Brain pericyte (primary cell): Measurements from ENCODE around the gene OR1D5.
A peak's percentile ranks its signal among the peaks of the same experiment; 100 is the strongest.
"Not testable (repeated sequence)": the region's sequence is repeated elsewhere in the genome, so short reads cannot be mapped to it uniquely, and the experiment has no call there.

Source experiments
- DNase-seq: peaks from one replicate; pipeline ENCODE4 v3.0.0-alpha.2; 2012; ENCODE audit warnings: low read depth, low spot score

Gene OR1D5

DNA sequence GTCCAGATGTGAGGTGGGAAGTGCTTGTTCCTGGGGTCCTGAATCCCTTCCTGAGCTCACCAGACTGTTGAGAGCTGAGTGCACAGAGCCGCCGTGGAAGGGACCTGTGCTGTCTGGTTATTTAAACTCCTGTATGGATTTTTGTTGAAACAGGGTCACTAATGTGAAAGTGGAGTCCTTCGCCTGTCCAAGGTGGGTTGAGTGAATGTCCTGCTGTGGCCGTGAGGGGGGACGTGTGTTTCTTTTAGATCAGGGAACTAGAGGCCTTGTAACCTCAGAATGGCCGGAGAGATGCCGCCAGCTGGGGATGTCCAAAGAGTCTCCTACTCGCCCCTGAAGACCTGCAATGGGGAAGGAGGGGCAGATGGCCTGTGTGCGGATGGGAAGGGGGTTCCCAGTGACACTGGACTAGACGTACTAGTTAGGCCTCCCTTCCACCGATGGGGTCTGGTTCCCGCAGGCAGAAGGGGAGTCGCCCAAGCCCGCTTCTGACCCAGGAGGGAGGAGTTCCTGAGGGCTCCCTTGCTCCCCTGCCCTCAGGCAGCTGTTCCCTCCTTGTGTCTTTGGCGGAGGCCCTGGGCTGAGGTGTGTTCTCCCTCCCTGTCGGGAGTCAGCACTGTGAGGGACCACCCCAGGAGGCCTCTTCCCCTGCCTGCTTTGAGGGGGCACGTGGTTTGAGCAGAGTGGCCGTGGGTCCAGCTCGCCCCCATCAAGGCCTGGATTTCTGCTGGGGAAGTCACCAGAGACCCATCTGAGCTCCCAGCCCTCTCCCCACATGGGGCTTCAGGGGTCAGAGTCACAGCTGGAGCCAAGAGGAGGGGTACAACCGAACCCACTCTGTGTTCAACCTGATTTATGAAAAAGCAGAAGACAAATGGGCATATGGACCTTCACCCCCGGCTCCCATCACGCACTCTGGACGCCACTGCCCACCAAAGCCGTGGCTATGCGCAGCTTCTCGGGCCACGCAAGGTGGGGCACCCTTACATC lies 30.9 kb downstream of the OR1D5 start:
- no peak for DNase-seq

DNA sequence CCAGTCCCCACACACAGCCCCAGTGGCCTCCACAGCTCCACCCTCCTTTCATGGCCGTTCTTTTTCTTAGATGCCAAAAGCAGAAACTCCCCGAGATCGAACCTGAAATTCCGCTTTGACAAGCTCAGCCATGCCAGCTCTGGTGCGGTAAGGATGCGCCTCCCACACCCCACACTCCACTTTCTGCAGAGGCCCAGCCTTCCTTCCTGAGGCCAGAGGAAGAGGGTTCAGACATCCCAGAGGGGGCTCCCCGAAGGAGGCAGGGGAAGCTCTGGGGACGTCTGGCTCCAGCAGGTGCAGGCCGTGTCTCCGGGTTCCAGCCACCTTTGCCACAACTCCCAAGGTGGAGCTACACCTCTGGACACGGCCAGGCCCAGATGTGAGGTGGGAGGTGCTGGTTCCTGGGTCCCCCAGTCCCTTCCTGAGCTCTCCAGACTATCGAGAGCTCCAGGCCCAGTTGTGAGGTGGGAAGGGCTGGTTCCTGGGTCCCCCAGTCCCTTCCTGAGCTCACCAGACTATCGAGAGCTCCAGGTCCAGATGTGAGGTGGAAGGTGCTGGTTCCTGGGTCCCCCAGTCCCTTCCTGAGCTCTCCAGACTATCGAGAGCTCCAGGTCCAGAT lies 32.4 kb downstream of the OR1D5 start:
- DNase-seq = not testable (repeated sequence)

DNA sequence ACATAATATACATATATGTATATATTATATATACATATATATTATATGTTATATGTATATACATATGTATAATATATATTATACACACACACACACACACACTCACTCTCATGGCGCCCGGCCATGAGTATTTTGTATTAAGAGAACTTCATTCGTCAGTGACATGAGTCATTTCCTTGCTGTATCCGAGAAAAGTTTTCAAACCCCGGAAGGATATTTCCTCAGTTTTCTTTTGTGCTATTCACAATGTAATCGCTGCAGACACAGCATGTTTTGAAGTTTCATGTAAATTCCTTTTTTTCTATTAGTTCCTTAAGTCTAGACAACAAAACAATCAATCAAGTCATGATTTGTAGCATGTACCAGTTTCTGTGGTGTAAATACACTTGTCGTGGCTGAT lies 33.3 kb downstream of the OR1D5 start:
- peak; percentile 17 for DNase-seq

DNA sequence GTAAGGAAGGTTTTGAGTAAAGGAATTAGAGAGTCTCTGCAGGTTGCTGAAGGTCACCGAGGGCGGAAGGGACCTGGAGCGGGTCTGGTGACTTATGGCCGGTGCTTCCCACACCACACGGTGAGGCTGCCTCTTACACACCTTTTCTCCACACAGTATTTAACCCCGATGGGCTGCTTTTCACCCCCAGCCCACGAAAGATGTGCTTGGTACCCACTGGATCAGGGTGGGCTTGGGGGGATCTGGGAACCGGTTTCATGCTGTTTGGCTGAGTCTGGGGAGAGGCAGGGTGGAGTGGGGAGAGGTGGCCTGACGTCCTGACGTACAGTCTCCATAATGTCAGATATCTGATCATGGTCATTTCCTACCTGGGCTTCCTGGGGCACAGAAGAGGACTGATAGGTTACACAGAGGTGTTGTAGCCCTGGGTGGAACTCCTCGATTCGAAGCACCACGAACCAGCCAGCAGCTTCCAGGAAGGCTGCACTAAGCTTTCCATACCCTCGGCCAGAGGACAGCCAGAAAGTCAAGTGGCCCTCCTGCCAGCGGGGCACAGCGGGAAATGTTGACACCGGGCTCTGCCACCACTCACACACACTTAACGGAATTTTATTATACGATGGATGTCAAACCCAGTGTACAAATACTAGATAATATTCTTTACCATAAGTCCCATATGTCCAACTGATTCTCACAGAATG lies 34.0 kb downstream of the OR1D5 start:
- DNase-seq = no peak

DNA sequence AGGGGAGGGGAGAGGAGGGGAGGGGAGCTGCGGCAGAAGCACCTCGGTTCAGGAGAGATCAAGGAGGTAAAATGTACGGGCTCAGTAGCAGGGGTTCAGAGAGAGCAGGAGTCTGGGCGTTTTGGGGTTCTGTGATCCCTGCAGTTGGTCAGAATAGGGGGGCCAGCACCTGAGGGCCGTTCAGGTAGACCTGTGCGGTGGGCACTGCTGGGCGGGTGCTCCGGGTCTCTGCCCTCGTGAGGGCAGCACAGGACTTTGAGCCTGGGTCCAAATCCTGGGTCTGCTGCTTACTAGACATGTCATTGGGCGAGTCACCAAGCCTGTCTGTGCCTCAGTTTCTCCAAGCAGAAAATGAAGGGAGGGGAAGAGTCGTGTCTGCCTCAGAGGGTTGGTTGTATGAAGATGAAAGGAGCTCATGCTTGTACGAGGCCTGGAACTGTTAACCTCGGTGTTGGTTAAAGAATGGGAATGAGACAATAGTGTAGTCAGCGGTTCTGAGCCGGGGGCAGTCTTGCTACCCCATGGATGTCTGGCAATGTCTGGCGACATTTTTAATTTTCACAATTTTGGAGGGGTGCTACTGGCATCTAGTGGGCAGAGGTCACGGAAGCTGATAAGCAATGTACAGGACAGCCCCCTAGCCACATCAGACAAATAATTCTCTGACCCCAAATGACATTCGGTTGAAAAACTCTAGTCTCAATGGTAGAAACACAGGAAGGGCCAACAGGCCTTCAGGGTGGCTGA lies 35.4 kb downstream of the OR1D5 start:
- no peak for DNase-seq

DNA sequence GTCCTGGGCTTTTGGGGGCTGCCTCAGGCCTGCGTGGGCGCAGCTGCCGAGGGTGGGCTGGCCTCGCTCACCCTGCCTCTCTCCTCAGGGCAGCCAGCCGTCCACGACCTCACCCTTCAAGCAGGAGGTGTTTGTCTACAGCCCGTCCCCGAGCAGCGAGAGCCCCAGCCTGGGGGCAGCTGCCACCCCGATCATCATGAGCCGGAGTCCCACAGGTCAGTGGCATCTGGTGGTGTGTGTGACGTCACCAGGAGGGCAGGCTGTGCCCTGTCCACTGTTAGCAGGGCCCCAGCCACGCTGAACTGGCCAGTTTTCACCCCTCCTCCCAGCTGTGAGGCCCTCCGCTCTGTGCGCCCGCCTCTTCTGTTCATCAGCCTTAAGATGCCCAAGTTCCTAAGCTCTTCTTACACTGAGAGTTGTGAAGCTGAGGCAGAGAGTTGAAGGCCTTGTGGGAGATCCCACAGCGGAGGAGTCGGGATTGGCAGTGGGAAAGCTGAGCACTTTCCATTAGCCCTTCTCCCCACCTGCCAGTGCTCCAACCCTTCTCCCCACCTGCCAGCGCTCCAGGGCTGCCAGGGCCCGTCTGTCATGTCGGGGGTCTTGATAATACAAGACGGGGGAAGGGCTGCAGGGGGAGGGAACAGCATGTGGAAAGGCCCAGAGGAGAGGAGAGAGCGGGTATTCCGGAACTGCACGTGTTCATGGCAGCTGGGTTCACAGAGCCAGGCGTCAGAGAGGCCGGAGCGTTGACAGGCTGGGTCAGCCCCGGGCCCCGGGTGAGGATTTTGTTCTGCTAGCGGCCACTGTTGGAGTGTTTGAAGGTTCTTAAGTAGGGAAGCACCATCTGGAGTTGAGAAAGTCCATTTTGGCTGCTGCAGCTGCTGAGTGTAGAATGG lies 36.3 kb downstream of the OR1D5 start:
- no peak for DNase-seq

DNA sequence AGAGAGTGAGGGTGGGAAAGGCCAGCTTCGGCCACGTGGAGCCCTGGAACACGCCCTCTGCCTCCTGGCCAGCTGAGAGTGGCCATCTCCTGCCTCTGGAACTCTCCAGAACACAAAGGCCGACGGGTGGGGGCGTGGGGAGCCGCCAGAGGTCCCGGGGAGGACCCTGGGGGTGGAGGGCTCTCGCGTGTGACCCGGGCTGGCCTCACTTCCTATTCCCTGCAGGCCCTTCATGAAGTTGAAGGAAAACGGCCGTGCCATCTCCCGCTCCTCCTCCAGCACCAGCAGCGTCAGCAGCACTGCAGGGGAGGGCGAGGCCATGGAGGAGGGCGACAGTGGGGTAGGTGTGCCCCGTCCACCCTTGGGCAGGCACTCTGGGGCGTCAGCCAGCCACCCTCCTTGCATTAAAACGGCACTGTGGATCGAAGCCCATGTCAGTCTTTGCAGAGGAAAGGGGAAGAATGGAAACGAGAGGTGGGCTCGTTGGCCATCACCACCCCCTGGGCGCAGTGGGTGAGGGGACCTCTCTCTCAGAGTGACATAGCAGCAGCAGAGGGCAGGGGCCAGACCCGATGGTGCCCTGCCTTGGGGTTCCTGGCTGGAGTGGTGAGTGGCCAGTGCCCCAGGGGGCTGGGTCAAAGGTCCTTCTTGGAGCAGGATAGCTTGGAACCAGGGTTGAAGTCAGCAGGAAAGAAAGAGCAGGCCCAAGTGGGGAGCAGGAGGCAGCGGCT lies 37.1 kb downstream of the OR1D5 start:
- DNase-seq = no peak

DNA sequence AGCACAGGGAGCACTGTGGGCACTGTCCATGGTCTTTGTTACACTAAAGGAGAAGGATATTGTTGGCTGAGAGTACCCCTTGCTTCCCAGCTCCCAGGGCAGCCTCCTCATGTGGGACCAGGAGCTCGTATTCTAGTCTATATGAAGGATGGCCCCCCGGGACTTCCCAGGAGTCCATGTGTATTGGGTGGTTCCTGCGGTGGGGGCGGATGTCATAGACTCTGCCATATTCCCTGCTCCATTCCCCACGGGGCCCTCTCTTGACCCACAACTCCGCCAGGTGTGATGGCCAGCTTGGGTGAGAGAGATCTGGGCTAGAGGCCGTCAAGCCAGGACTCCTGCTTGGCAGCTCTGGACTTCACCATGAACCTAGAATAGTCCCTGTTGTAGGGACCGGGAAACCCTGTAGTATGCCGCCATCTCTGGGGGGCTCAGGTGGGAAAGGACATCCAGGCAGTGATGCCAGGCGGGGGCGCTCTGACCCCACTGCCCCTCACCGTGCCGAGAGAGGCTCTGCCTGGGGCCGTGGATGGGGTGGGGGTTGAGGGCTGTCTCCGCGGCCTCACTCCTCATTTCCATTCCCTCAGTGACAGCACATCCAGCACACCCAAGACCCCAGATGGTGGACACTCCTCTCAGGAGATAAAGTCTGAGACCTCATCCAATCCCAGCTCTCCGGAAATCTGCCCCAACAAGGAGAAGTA lies 37.8 kb downstream of the OR1D5 start:
- no peak for DNase-seq

DNA sequence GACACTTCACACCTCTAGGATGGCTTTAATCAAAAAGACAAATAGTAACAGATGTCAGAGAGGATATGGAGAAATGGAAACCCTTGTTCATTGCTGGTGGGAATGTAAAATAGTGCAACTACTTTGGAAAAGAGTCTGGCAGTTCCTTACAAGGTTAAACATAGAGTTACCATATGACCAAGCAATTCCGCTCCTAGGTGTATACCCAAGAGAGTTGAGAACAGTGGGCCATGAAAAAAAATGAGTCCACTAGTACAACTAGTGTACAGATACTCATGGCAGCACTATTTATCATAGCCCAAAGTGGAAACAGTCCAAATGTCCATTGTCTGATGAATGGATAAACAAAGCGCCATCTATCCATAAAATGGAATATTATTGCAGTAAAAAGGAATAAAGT lies 39.1 kb downstream of the OR1D5 start:
- DNase-seq = no peak

DNA sequence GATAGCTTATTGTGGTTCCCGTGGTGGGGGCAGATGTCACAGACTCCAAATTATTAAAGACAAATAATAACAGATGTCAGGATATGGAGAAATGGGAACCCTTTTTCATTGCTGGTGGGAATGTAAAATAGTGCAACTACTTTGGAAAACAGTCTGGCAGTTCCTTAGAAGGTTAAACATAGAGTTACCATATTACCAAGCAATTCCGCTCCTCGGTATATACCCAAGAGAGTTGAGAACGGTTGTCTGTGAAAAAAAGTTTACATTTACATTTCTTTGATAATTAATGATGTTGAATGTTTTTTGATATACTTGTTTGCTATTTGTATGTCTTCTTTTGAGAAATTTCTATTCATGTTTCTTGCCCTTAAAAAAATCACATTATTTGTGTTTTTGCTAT lies 41.2 kb downstream of the OR1D5 start:
- DNase-seq = no peak

DNA sequence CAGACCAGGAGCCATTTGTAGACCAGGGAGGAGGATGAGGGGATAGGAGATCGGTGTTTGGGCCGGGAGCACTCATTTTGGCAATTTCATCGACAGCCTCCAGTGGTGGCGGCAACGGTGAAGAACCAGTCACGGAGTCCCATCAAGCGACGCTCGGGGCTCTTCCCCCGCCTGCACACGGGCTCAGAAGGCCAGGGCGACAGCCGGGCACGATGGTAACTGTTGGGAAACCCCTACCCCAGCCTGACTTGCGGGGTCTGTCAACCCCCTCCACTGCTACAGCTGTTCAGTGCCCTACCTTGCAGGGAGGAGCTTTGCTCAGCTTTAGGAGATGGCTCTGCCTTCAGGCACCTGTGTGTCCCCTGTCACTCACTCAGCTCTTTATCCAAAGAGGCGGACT lies 43.0 kb downstream of the OR1D5 start:
- no peak for DNase-seq

DNA sequence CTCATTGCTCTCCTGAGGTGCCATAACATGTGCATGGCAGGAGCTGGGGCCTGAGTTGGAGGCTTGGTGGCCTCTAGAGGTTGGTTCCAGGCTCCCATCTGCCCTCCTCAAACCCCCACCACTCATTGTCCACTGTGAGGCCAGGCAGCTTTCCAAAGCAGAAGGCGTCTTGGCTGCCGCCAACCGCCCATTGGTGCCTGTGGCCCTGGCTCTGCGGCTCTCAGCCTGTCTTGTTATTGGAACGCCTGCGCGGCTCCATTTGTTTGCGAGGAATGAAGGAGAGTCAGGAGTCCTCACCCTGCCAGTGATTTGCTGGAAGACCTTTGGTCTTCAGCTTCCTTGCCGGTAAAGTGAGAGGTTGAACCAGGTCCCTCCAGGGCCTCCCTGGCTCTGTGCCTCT lies 43.6 kb downstream of the OR1D5 start:
- no peak for DNase-seq

DNA sequence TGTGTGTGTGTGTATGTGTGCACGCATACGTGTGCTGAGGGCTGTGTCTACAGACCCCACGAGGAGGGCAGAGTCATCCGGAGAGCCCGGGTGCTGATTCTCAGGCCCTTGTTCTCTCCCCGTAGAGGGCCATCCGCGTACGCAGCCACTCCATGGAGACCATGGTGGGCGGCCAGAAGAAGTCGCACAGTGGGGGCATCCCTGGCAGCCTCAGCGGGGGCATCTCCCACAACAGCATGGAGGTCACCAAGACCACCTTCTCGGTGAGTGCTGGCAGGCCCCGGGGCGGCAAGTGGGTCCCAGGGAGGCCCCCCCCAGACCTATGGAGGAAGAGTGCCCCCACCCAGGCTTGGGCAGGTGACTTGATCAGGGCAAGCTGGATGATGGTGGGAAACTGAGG lies 45.5 kb downstream of the OR1D5 start:
- DNase-seq = no peak

DNA sequence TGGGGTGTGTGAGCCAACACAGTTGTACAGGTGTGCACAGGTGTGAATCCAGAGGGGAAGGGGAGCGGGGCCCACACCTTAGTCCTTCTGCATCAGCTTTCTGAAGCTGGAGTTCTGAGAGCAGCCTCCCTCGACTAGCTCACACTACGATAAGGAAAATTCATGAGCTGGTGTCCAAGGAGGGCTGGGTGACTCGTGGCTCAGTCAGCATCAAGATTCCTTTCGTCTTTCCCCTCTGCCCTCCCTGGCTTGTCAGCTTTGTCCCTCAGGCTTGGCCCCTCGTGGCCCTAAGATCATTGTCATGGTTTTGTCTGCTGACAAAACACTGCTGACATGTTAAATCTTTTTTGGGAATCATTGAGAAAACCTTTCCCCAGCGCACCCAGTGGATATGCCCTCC lies 47.5 kb downstream of the OR1D5 start:
- no peak for DNase-seq

DNA sequence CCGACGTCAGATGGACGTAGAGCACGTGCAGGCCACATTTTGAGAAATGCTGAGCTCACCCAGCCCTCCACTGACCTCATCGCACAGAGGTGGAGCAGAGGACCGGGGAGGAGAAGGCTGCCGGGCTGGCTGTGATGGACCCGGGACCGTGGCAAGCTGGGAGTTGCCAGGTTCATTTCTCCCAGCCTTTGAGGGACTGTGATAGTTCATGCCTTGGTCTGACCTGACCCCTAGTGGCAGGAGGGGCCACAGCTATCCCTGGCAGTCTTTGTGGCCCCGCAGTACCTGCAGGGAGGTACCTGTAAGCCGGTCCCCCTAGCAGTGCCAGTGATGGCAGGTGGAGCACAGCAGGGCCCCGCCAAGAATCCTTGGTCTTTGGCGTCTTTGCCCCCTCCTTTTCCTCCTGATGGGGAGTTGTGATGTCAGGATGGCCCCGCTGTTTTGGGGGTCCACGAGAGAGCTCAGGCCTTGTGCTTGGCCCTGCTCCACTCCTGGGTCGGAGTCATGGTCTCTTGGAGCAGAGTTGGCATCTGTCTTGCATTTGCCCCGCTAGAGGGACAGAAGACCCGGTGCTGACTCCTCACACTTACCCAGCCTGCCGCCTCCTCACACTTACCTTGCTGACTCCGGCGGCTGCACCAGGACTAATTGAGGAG lies 50.4 kb downstream of the OR1D5 start:
- peak; percentile 29 for DNase-seq
